GM21576 (cell line): ENCODE results near the gene CIAPIN1.

Experiments
- ATAC-seq: cut with Tn5 transposase; IDR thresholded peaks from one replicate; pipeline ENCODE4 v1.9.1; 2021; ENCODE audit warnings: mild to moderate bottlenecking, moderate library complexity; ENCODE audit not compliant: unreplicated experiment

CIAPIN1 gene

GRCh38 chr16:57384248-57385070, 62.7 kb downstream of the CIAPIN1 start:
- ATAC-seq, result no peak

- ATAC-seq, result no peak
Observed at GRCh38 chr16:57383276-57384247, 63.6 kb downstream of the CIAPIN1 start.

GRCh38 chr16:57382535-57383275, 64.5 kb downstream of the CIAPIN1 start:
- ATAC-seq, result no peak

GRCh38 chr16:57381791-57382534, 65.2 kb downstream of the CIAPIN1 start:
- ATAC-seq, result no peak

- no peak for ATAC-seq
Observed at GRCh38 chr16:57380671-57381462, 66.3 kb downstream of the CIAPIN1 start.

GRCh38 chr16:57379579-57379978, 67.6 kb downstream of the CIAPIN1 start:
- no peak for ATAC-seq
